ENCODE results near the gene CBX2. TPM values are rescaled to one million over a fixed set of nuclear protein-coding genes. Genes with fewer than 3 reads are reported as not detected.
A peak's percentile ranks its signal among the peaks of the same experiment; 100 is the strongest.

The CBX2 gene
- total RNA-seq, 1 donor from 2014 or later = 2.9 TPM

DNA sequence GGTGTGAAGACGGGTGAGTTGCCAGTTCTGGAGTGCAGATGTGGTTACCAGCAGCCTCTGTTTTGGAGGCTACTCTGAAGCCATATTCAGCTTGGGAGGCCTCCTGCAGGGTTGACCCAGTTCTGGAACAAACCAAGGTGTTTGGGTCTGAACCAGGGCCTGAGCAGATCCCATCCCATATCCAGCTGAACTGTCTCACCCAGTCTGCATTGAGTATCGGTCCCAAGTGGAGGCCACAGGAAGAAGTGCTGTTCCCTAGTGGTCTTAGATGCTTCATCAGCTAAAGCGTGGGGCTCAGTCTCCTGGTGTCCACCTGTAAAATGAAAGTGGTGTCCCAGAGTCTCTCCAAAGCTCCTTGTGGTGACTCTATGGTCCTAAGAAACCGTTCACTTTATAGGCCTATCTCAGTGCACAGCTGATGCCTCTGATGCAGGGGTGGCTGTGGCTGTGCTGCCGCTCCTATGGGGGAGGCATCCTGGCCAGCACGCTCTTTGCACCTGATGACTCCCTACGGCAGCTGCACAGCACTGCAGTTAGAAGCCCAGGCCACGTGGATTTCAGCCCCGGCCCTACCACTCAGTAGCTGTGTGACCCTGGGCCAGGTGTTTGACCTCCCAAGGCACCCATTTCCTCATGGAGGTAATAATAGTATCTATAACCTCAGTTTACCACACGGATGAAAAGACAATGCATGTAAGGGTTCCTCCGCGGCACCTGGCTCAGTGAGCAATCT lies 40.2 kb downstream of the CBX2 start:
- no peak for ATAC-seq
- intact Hi-C loops (cut with micrococcal nuclease) = no loop called here
- DNase-seq = no peak

GRCh38 chr17:79819085-79819484 lies 41.1 kb downstream of the CBX2 start:
- ATAC-seq = no peak
- DNase-seq = no peak
- intact Hi-C loops (cut with micrococcal nuclease) = no loop called here

DNA sequence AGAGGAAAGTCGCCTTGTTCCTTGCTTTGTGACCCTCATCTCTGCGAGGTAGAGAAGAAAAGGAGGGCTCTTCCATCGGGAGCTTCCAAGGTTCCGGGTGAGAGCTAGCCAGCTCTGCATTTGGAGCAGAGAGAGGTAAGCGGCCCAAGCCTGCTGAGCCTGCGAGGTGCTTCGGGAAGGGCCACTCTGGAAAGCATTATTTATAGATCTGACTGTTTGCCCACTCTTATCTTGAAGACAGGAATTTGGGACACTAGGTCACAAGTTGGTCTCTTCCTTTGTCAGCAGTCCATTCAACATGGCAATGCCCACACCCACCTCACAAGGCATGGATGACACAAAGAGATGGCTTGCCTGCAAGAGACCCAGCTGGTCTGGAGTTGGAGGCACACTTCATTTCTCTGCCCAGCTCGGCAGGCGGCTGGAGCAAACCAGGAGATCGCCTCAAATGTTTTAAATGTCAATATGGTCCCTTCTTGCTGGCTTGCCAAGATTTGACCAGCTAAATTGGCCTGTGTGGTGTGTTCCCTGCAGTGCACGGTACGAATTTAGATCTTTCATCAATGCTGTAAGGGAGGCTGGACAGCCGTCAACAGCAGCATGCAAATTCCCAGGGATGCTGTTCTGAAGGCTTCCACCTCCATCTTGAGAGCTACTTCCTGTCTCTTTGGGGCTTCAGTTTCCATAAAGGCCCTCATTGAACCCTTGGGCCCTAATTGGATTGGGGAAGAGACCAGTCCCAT lies 41.8 kb downstream of the CBX2 start:
- intact Hi-C loops (cut with micrococcal nuclease) = no loop called here
- DNase-seq (no peak), ATAC-seq (peak; percentile 81)

DNA sequence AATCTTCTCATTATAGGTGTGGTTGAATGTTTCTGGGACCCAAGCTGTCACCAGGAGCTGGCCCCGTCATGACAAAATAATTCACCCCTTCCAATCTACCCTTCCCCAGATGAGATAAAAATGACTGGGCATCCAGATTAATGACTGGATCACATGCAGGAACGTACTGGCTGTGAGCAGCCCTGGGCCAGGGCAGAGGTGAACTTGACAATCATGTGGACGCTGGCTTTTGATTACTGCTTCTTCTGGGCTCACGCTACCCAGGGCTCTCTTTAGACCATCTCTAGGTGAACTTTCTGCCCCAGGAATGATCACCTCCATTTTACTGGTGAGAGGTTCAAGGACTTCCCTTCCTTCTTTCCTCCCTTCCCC lies 43.0 kb downstream of the CBX2 start:
- ATAC-seq = no peak
- intact Hi-C loops (cut with micrococcal nuclease) = no loop called here
- DNase-seq = no peak

DNA sequence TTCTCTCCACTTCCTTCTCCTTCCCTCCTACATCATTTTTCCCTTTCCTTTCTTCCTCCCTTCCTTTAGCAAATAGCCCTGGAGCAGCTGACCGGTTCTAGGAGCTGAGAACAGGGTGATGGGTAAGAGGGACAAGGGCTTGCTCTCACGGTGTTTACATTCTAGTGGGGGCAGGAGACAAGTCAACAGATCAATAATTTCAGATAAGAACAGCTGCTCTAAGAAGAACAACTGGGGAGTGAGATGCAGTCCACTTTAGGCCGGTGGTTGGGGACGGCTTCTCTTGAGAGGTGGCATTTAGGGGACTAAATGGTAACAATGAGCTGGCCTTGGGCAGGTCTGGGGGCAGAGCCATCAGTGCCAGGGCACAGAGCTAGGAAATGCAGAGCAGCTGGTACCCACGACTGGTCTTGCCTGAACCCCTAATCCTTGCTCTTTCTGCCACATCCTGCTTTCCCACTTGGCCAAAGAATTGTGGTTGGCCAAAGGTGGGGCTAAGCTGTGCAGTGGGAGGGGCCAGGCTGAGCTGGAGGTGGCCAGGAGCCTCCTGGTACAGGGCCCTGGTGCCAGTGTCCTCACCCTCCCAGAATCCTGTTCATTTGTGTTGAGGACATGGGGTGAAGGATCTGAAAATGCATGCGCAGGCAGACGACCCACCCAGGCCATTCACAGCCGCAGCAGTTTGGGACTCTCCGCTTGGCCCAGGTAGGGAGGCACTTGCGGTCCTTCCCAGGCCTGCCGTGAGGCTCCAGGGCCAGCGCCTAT lies 43.6 kb downstream of the CBX2 start:
- ATAC-seq (no peak), DNase-seq (no peak)
- intact Hi-C loops (cut with micrococcal nuclease) = no loop called here

DNA sequence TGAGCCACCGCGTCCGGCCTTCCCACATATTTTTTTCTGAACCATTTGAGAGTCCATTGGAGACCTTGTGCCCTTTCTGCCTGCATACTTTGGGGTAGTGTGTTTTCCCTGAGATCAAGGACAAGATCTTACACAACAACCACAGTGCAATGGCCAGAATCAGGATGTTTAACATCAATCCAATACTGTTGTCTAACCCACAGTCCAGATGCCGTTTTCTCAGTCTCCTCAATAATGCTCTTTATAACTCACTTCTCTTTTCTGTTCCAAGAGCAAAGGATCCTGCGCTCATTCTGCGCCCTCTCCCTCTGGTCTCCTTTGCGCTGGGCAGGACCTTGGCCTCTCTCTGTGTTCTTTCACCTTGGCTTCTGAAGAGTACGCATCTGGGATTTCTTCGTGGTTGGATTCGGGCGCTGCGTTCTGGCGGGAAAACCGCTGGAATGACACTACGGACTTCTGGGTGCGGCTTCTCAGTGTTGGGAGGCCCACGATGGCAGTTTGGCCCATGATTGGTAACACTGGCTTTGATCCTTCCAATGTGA lies 44.7 kb downstream of the CBX2 start:
- DNase-seq = no peak
- ATAC-seq = no peak
- intact Hi-C loops (cut with micrococcal nuclease) = no loop called here

DNA sequence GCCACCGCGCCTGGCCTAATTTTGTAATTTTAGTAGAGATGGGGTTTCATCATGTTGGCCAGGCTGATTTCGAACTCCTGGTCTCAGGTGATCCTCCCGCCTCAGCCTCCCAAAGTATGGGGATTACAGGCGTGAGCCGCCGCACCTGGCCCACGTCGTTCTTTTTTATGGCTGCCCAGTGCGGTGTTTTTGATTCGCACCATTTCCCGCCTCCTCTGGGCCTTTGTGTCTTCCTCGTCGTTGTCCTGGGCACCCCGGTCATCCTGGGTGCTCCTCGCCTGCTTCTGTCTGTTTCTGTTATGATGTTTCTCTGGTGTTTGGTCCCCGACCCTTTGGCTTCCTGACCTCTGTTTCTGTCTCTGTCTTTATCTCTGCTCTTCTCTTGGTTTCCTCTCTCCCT lies 46.3 kb downstream of the CBX2 start:
- intact Hi-C loops (cut with micrococcal nuclease) = no loop called here

GRCh38 chr17:79824893-79825579 lies 47.1 kb downstream of the CBX2 start:
- ATAC-seq (no peak), DNase-seq (no peak)
- intact Hi-C loops (cut with micrococcal nuclease) = no loop called here

More for the DNA sequence above, 46.3 kb downstream of the CBX2 start:
- DNase-seq (no peak), ATAC-seq (no peak)

- ATAC-seq (no peak), DNase-seq (no peak)
- intact Hi-C loops (cut with micrococcal nuclease) = no loop called here
Observed at GRCh38 chr17:79825580-79825921, 47.6 kb downstream of the CBX2 start.

DNA sequence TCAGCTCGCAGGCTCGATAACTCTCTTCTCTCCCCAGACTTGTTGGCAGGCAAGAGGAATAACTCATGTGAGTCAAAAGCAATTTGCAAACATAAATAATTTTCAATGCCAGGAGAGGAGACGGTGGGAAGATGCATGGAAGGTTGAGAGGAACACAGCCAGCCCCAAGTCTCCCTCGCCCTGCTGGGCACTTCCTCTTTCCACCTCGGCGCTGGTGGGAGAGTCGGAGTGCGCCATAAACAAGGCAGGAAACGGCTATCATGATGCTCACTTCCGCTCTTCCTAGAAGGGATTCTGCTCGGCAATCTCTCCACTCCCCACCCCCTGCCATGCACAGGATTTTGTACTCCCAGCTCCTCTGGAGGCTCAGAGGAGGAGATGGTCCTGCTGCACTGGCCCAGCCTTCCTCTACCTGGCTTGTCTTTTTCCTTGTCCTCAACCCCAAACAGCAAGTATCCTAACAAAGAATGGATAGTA lies 48.3 kb downstream of the CBX2 start:
- intact Hi-C loops (cut with micrococcal nuclease) = no loop called here
- ATAC-seq (no peak), DNase-seq (no peak)

DNA sequence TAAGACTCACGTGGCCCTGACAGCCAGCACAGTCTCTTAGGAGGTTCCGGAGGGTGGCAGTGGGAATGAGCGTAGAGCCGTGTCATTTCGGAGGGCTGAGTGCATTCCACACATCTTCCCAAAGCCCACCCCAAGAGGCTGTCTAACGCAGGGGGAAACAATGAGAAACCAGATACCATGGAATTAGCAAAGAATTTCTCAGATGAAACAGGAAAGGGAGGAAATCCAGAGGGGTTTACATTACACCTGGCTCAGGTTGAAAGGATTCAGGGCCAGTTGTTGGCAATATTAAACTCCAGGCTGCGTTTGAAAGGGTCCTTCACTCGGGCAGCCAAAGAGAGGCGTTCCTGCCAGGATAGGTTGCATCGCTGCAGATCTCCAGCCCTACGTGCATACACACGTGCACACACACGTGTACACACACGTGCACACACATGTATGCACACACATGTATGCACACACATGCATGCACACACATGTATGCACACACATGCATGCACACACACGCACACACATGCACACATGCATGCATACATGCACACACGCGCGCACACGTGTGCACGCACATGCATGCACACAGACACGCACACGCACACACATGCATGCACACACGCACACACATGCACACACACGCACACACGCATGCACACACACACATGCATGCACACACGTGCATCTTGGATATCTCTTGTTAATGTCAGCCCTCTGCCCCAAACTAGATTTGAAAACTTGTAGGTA lies 49.1 kb downstream of the CBX2 start:
- ATAC-seq (no peak), DNase-seq (no peak)
- intact Hi-C loops (cut with micrococcal nuclease) = no loop called here

DNA sequence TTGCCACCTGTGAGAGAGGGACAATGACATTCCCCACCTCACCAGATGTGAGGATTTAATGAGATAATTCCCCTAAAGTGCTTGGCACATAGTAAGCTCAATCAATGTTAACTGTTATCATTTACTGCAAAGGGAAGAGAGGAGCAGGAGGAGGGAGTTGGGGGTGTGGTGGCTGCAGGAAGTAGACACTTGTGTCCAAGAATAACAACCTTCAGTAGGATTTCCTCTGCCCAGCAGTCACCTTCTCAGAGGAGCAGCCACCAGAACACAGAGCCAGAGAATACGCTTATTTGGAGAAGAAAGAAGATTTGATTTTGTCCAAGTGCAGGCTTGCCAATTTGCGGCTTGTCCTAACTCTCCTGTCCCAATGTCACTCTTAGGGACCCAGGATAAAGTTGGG lies 51.1 kb downstream of the CBX2 start:
- no peak for ATAC-seq
- intact Hi-C loops (cut with micrococcal nuclease) = no loop called here
- no peak for DNase-seq

GRCh38 chr17:79829457-79829856 lies 51.5 kb downstream of the CBX2 start:
- DNase-seq (no peak), ATAC-seq (no peak)
- intact Hi-C loops (cut with micrococcal nuclease) = no loop called here

- DNase-seq (no peak), ATAC-seq (no peak)
- intact Hi-C loops (cut with micrococcal nuclease) = no loop called here
Observed at GRCh38 chr17:79830303-79830702, 52.4 kb downstream of the CBX2 start.

DNA sequence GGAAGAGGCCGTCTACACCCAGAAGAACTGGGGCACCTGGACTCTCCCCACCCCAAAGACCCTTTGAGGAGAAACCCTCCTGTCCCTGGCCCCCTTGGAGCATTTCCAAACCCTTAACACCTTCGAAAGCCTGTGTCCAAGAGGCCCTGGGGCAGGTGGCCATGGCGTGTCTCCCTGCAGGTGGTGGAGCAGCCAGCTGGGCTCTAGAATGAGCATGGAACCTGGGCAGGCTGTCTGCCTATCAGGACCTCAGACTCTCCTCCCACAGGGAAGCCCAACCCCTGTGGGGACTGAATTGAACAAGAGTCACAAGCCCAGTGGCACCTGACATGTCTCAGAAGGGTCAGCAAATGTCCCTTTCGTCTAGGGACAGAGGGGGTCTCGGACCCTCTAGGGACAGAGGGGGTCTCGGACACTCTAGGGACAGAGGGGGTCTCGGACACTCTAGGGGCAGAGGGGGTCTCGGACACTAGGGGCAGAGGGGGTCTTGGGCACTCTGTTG lies 52.9 kb downstream of the CBX2 start:
- no peak for DNase-seq
- ATAC-seq = no peak
- intact Hi-C loops (cut with micrococcal nuclease) = no loop called here

DNA sequence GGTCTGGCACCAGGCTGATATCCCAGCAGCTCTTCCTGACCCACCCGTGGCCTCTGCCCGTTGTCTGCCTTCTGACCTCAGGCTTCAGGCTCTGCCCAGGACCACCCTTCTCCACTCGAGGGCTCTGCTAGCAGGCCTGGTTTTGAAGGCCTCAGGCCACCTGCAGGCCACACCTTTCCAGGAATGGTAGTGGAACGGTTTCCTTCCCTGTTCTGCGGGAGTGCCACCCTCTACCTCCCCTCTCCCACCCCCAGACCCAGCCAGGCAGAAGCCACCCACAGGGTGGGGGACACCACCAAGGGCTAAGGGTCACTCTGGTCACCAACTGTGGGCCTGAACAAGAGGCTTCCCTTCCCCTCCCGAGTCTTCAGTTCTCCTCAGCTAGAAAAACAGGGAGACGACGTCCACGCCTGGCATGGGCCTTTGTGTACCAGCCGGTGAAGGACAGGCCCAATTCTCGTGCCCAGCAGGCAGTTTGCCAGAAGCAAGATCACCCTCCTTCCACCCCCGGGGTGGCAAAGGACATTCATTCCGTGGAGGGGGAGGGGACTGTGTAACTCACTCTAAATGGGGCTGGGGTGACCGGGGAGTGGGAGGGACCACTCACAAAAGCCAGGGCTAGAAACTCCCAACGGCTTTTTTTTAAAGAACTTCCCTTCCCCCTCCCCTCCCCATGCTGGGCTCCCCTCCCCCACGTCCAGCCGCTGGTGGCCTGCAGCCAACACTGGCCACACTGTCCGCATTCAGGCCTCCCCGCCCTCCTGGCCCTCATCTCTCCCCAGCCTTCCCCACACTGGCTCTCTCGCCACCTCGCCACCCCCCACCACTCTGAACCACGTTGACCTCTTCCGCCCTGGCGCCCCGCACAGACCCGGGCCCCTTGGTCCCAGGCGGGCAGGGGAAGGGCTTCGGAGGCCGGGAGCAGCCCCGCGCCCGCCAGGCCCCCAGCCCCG lies 53.6 kb downstream of the CBX2 start:
- intact Hi-C loops (cut with micrococcal nuclease) = no loop called here

More for the DNA sequence above, 53.6 kb downstream of the CBX2 start:
- ATAC-seq (peak; percentile 74), DNase-seq (peak; percentile 81)

Data from left ventricle myocardium superior (tissue), 1 donor.